Sigmoid colon (tissue), 4 donors: Measurements from ENCODE around the gene MYO18B.

Experiments used
- EP300 ChIP-seq, 4 donors: sonication (generic); formaldehyde crosslinking; IDR thresholded peaks; one replicate each; pipeline ENCODE4 v1.6.1; 2017; ENCODE audit warnings: antibody characterized with exemption in 4 of 4
- POLR2A ChIP-seq, 2 donors: fragments of 450-650 bp; IDR thresholded peaks; one replicate each; pipeline ENCODE4 v1.6.1; 2016; ENCODE audit warnings: antibody characterized with exemption in 2 of 2, mild to moderate bottlenecking in 2 of 2, moderate library complexity in 2 of 2
- POLR2AphosphoS5 ChIP-seq, 4 donors: sonication (generic); formaldehyde crosslinking; IDR thresholded peaks; one replicate each; pipeline ENCODE4 v1.6.1; 2017; ENCODE audit warnings: antibody characterized with exemption in 4 of 4
- TF ChIP-seq, protein P1 (sequence below), 4 experiments: fragments of 450-650 bp in 3 of 4; fragments of 200-600 bp in 1 of 4; IDR thresholded peaks; one replicate each; pipeline ENCODE4 v1.5.1; 2016 to 2019; ENCODE audit warnings: antibody characterized with exemption in 4 of 4, mild to moderate bottlenecking in 3 of 4, moderate library complexity in 2 of 4

DNA sequence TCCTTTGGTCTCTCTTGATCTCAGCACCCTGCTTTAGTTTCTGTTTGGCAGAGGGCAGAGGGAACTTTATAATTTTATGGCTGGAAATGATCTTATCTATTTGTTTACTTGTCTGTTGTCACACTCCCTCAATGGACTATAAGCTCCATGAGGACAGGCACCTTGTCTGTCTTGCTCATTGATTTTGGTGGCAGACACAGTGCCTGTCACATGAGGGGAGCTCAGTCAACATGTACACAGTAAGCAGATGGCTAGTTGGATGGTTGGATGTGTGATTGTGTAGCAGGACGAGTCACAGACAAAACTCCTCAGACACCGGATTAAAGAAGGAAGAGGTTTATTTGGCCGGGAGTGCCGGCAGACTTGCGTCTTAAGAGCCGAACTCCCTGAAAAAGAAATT lies 80.4 kb downstream of the MYO18B start:
- TF ChIP-seq, protein P1, sequence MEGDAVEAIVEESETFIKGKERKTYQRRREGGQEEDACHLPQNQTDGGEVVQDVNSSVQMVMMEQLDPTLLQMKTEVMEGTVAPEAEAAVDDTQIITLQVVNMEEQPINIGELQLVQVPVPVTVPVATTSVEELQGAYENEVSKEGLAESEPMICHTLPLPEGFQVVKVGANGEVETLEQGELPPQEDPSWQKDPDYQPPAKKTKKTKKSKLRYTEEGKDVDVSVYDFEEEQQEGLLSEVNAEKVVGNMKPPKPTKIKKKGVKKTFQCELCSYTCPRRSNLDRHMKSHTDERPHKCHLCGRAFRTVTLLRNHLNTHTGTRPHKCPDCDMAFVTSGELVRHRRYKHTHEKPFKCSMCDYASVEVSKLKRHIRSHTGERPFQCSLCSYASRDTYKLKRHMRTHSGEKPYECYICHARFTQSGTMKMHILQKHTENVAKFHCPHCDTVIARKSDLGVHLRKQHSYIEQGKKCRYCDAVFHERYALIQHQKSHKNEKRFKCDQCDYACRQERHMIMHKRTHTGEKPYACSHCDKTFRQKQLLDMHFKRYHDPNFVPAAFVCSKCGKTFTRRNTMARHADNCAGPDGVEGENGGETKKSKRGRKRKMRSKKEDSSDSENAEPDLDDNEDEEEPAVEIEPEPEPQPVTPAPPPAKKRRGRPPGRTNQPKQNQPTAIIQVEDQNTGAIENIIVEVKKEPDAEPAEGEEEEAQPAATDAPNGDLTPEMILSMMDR (IDR thresholded peaks at IDR 0.05): no peak
- no peak for TF ChIP-seq POLR2A (IDR thresholded peaks at IDR 0.05)
- no peak for TF ChIP-seq POLR2AphosphoS5 (IDR thresholded peaks at IDR 0.05)
- TF ChIP-seq EP300 (IDR thresholded peaks at IDR 0.05): no peak
